DOHH2 (cell line): ENCODE measurements around the gene TAAR8.

Experiments used
- H3F3A ChIP-seq: fragments of 200-600 bp; sonication (generic), shearing (Covaris generic); 2 replicates; pipeline ENCODE4 v1.6.0; 2016; ENCODE audit warnings: antibody characterized with exemption, mild to moderate bottlenecking; ENCODE audit not compliant: control insufficient read depth, insufficient read depth
- H3K27ac ChIP-seq: fragments of 200-600 bp; sonication (generic); 2 replicates; pipeline ENCODE4 v1.5.1; 2014; ENCODE audit warnings: low read depth, mild to moderate bottlenecking, low read length, moderate library complexity
- H3K27me3 ChIP-seq: fragments of 200-600 bp; sonication (generic); 2 replicates; pipeline ENCODE4 v1.6.1; 2014; ENCODE audit warnings: mild to moderate bottlenecking, low read length, mixed read lengths; ENCODE audit not compliant: control insufficient read depth
- H3K36me3 ChIP-seq: fragments of 200-600 bp; sonication (generic); 2 replicates; pipeline ENCODE4 v1.6.1; 2014; ENCODE audit warnings: mild to moderate bottlenecking, low read length, moderate library complexity, mixed read lengths; ENCODE audit not compliant: control insufficient read depth
- H3K4me1 ChIP-seq: fragments of 200-600 bp; sonication (generic); 2 replicates; pipeline ENCODE4 v1.6.1; 2014; ENCODE audit warnings: mild to moderate bottlenecking, low read length, mixed read lengths; ENCODE audit not compliant: control insufficient read depth
- H3K4me2 ChIP-seq: fragments of 200-600 bp; sonication (generic); 2 replicates; pipeline ENCODE4 v1.6.0; 2014; ENCODE audit warnings: mild to moderate bottlenecking, low read length, moderate library complexity
- H3K4me3 ChIP-seq: fragments of 200-600 bp; sonication (generic); 2 replicates; pipeline ENCODE4 v1.5.1; 2014; ENCODE audit warnings: mild to moderate bottlenecking, low read length, mixed read lengths
- H3K79me2 ChIP-seq: fragments of 200-600 bp; sonication (generic); 2 replicates; pipeline ENCODE4 v1.6.1; 2014; ENCODE audit warnings: mild to moderate bottlenecking, low read length, mixed read lengths; ENCODE audit not compliant: control insufficient read depth
- H3K9me2 ChIP-seq: fragments of 200-600 bp; sonication (generic); replicated peaks from 2 replicates; pipeline ENCODE4 v1.6.1; 2014; ENCODE audit warnings: mild to moderate bottlenecking, low read length, mixed read lengths; ENCODE audit not compliant: control insufficient read depth
- H3K9me3 ChIP-seq: fragments of 200-600 bp; sonication (generic); 2 replicates; pipeline ENCODE4 v1.6.1; 2014; ENCODE audit warnings: antibody characterized with exemption, low read length, mixed read lengths; ENCODE audit not compliant: control insufficient read depth, insufficient read depth
- H4K20me1 ChIP-seq: fragments of 200-600 bp; sonication (generic); 2 replicates; pipeline ENCODE4 v1.6.0; 2014; ENCODE audit warnings: low read depth, mild to moderate bottlenecking, antibody characterized with exemption, low read length, moderate library complexity; ENCODE audit not compliant: control insufficient read depth, insufficient read depth
- CTCF ChIP-seq: fragments of 200-600 bp; sonication (generic); IDR thresholded peaks from one replicate; pipeline ENCODE4 v1.5.1; 2014; ENCODE audit warnings: antibody characterized with exemption, mild to moderate bottlenecking, low read depth, low read length; ENCODE audit not compliant: poor library complexity, severe bottlenecking
- EZH2phosphoT487 ChIP-seq: fragments of 200-600 bp; sonication (generic); IDR thresholded peaks from 2 replicates; pipeline ENCODE4 v1.6.1; 2017; ENCODE audit warnings: borderline replicate concordance, mild to moderate bottlenecking, antibody characterized with exemption, low read length, moderate library complexity, mixed read lengths

TAAR8 gene

GRCh38 chr6:132571774-132572173 lies 19.3 kb downstream of the TAAR8 start:
- Histone ChIP-seq H3K36me3 (no peaks in the 10 kb centered on the region), H3K79me2 (no peaks in the 10 kb centered on the region), H3K27me3 (no peaks in the 10 kb centered on the region)

GRCh38 chr6:132584698-132585097 lies 32.2 kb downstream of the TAAR8 start:
- H3K9me3 ChIP-seq: peaks cover 3% of the 10 kb centered on the region; the same call in 1 of the 2 replicates
- no peaks in the 10 kb centered on the region for H3K27me3 ChIP-seq
- H4K20me1 ChIP-seq: no peaks in the 10 kb centered on the region
- no peak overlapping the region for H3K4me3 ChIP-seq
- H3K79me2 ChIP-seq: no peaks in the 10 kb centered on the region
- no peaks in the 10 kb centered on the region for H3K9me2 ChIP-seq
- H3K36me3 ChIP-seq: no peaks in the 10 kb centered on the region
- no peak for TF ChIP-seq CTCF
- no peak for TF ChIP-seq EZH2phosphoT487
- H3F3A ChIP-seq: no peaks in the 10 kb centered on the region
- no peak overlapping the region for H3K4me2 ChIP-seq
- no peak overlapping the region for H3K27ac ChIP-seq
- no peaks in the 10 kb centered on the region for H3K4me1 ChIP-seq

More at GRCh38 chr6:132571774-132572173, 19.3 kb downstream of the TAAR8 start:
- TF ChIP-seq EZH2phosphoT487: no peak
- TF ChIP-seq CTCF: no peak
- Histone ChIP-seq H3K9me3 (no peaks in the 10 kb centered on the region), H3F3A (no peaks in the 10 kb centered on the region), H3K9me2 (no peaks in the 10 kb centered on the region), H4K20me1 (no peaks in the 10 kb centered on the region), H3K4me2 (no peak overlapping the region), H3K4me1 (no peaks in the 10 kb centered on the region), H3K4me3 (no peak overlapping the region), H3K27ac (no peak overlapping the region)

- no peaks in the 10 kb centered on the region for H3K79me2 ChIP-seq
- H3K36me3 ChIP-seq: no peaks in the 10 kb centered on the region
- H3K4me2 ChIP-seq: no peak overlapping the region
- no peaks in the 10 kb centered on the region for H3K27me3 ChIP-seq
- no peaks in the 10 kb centered on the region for H4K20me1 ChIP-seq
- H3K27ac ChIP-seq: no peak overlapping the region
- no peak overlapping the region for H3K4me3 ChIP-seq
- H3K4me1 ChIP-seq: no peaks in the 10 kb centered on the region
- H3K9me2 ChIP-seq: no peaks in the 10 kb centered on the region
- H3K9me3 ChIP-seq: no peaks in the 10 kb centered on the region
- H3F3A ChIP-seq: no peaks in the 10 kb centered on the region
- TF ChIP-seq EZH2phosphoT487 (no peak), CTCF (no peak)
These were observed 35.0 kb downstream of the TAAR8 start for GRCh38 chr6:132587424-132587823.
